Glomerular visceral epithelial cell (primary cell): ENCODE measurements around the gene NDUFAF8.

Experiments
- DNase-seq: peaks from one replicate; pipeline ENCODE4 v3.0.0-alpha.2; 2016; ENCODE audit errors: extremely low spot score

The NDUFAF8 gene

GRCh38 chr17:81251709-81252301 lies 12.7 kb downstream of the NDUFAF8 start:
- DNase-seq = no peak

GRCh38 chr17:81252326-81252986 lies 13.3 kb downstream of the NDUFAF8 start:
- no peak for DNase-seq

GRCh38 chr17:81252987-81253329 lies 13.8 kb downstream of the NDUFAF8 start:
- no peak for DNase-seq

GRCh38 chr17:81253358-81254131 lies 14.4 kb downstream of the NDUFAF8 start:
- peak; percentile 37 for DNase-seq

- DNase-seq = peak; percentile 84
These were observed 16.0 kb downstream of the NDUFAF8 start for GRCh38 chr17:81254955-81255717.

- DNase-seq = peak; percentile 88
These were observed 17.5 kb downstream of the NDUFAF8 start for GRCh38 chr17:81256616-81257015.

- DNase-seq = no peak
These were observed 18.4 kb downstream of the NDUFAF8 start for GRCh38 chr17:81257533-81257932.

- no peak for DNase-seq
These were observed 19.2 kb downstream of the NDUFAF8 start for GRCh38 chr17:81258292-81258691.

- no peak for DNase-seq
These were observed 20.0 kb downstream of the NDUFAF8 start for GRCh38 chr17:81259058-81259605.

- no peak for DNase-seq
These were observed 21.1 kb downstream of the NDUFAF8 start for GRCh38 chr17:81260171-81260570.

GRCh38 chr17:81260641-81261040 lies 21.5 kb downstream of the NDUFAF8 start:
- DNase-seq = no peak

GRCh38 chr17:81261096-81261495 lies 22.0 kb downstream of the NDUFAF8 start:
- no peak for DNase-seq

- DNase-seq = no peak
These were observed 22.6 kb downstream of the NDUFAF8 start for GRCh38 chr17:81261582-81262336.

- no peak for DNase-seq
These were observed 24.5 kb downstream of the NDUFAF8 start for GRCh38 chr17:81263371-81264181.

- DNase-seq = no peak
These were observed 25.5 kb downstream of the NDUFAF8 start for GRCh38 chr17:81264640-81265039.

- no peak for DNase-seq
These were observed 26.5 kb downstream of the NDUFAF8 start for GRCh38 chr17:81265576-81265975.

- no peak for DNase-seq
These were observed 28.4 kb downstream of the NDUFAF8 start for GRCh38 chr17:81267390-81268067.

- DNase-seq = no peak
These were observed 31.2 kb downstream of the NDUFAF8 start for GRCh38 chr17:81270279-81270678.

GRCh38 chr17:81271226-81271625 lies 32.1 kb downstream of the NDUFAF8 start:
- no peak for DNase-seq

GRCh38 chr17:81272616-81273015 lies 33.5 kb downstream of the NDUFAF8 start:
- no peak for DNase-seq
